HG03432 (cell line): ENCODE measurements around the gene APOBEC3A.
"Not testable (repeated sequence)": the region's sequence is repeated elsewhere in the genome, so short reads cannot be mapped to it uniquely, and the experiment has no call there.

Source experiments
- ATAC-seq: cut with Tn5 transposase; IDR thresholded peaks from one replicate; pipeline ENCODE4 v1.9.1; 2021; ENCODE audit warnings: mild to moderate bottlenecking, moderate library complexity; ENCODE audit not compliant: unreplicated experiment

Gene APOBEC3A

DNA sequence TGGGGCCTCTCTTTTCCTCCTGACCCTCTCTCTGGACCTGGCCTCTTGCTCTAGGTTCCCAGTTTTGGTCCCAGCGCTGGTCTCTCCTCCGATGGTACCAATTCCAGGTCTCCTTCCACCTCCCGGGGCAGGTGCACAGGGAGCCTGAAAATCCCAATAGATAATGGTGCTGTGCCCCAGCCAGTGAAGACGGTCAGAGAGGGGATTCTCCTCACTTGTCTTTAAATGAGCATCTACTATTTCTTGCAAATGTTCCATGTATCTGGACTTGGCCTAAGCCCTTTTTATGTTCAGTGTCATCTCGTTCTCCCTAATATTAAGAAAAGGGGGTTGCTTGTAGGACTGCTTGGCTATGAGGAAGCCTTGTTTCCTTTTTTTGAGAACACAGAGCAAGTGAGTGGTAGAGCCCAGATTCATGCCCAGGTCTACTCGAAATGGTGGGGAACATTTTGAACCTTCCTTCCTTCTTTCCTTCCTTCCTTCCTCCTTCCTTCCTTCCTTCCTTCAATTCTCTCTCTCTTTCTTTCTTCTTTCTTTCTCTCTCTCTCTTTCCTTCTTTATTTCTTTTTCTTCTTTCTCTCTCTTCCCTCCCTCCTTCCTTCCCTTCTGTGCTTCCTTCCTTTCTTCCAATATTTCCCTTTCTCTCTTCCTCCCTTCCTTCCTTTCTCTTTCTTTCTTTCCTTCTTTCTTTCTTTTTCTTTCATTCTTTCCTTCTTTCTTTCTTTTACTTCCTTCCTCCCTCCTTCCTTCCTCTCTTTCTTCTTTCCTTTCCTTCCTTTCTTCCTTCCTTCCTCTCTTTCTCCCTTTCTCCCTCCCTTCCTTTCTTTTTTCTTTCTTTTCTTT lies 620 bp downstream of the APOBEC3A start:
- ATAC-seq, result no peak

DNA sequence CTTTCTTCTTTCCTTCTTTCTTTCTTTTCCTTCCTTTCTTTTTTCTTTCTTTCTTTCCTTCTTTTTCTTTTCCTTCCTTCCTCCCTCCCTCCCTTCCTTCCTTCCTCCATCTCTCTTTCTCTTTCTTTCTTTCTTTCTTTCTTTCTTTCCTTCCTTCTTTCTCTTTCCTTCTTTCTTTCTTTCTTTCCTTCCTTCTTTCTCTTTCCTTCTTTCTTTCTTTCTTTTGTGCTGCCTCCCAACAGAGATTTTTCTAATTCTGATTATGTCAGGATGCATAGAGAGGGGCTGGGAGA lies 1.2 kb downstream of the APOBEC3A start:
- not testable (repeated sequence) for ATAC-seq

DNA sequence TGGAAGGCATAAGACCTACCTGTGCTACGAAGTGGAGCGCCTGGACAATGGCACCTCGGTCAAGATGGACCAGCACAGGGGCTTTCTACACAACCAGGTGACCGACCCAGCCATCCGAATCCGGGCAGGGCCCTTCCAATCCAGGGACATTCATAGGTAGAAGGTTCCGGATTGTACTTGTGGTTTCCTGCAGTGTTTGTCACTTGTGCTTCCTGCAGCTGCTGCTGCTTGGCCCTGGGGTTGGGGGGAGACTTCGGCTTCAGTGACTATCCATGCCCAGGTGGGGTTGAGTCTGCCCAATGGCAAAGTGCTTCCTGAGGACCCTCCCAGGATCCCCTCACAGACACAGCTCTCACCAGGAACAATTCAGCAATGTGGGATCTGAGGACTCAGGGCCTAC lies 2.2 kb downstream of the APOBEC3A start:
- ATAC-seq, result no peak

DNA sequence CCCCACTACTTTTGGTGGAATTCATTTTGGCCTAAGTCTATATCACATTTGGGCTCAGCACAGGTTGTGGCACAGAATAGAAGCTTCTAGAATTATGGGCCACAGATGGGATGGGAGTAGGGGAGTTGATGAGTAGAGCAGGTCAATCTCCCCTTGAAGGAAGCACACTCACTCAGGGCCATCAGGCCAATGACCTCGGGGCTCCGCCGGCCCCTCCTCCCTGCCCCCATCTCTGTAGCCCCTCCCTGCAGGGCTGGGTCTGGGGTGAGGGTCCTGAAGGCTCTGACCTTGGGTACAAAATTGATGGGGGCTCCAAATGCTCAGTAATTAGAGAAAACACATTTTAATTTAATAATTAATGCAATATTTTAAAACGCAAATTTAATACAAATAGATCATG lies 3.3 kb downstream of the APOBEC3A start:
- not testable (repeated sequence) for ATAC-seq

DNA sequence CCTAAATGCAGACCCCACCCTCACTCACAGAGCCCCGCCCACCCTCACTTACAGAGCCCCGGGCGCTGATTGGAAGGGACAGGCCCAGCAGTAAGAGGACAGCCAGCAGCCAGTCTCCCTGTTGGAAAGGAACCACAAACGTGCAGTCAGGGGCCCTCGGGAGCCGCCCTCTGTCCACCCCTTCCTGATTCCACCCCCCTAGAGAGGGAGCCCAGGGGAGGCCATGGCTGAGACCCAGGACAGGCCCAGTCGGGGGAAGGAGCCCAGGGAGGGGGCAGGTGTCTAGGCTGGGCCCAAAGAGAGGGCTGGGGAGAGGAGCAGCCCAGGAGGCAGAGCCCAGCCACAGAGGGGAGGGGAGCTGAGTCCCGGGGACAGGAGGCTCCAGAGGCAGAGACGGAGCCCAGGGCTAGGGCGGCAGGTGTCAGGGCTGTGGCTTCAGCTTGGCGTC lies 5.9 kb downstream of the APOBEC3A start:
- ATAC-seq, result not testable (repeated sequence)

DNA sequence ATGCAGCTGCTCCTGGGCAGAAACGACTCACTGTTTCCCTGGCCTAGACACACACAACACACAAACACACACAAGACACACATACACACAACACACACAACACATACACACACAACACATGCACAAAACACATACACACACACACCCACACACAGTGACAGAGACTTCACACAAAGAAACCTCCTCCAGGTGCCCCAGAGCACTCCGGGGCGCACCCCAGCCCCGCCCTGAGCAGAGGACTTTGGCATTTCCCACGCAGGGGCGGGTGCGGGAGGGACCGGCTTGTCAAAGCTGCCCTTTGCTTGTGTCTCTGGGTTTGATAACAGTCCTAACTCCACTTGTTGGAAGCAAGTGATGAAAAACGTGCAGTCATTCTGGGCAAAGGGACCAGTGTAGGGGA lies 6.5 kb downstream of the APOBEC3A start:
- no peak for ATAC-seq

DNA sequence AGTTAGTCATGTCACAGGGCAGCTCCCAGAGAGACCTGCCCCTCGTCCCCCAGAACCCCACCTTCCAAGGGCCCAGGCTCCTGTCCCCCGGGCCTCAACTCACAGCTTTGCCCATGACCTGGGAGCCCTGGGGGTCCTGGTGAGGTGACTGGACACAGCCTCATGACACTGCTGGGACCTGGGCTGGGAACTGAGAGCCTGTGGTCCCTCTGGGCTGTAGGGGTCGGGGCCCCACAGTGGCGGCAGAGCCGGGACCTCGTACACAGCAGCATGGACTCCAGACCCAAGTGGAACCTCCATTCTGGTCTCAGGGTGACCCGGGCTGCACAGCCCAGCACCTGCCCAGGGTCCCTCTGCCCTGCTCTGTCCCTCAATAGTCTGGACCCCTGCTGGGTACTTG lies 6.9 kb downstream of the APOBEC3A start:
- no peak for ATAC-seq

DNA sequence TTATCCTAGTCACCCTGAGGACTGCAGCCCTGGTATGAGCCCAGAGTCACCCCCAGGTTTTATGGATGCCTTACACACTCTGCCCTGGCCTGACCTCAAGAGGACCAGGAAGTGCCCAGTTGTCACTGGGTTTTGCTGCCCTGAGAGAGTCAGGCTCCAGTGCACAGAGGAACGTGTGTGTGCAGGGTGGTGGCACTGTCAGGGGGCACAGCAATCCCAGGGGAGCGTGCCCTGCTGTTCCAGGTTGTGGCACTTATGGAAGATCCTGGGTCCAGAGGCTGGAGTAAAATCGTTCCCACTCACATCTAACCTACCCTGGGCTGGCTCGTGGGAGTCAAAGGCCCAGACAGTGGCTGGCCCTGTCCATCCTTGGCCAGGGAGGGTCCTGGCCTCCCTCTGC lies 7.6 kb downstream of the APOBEC3A start:
- no peak for ATAC-seq

DNA sequence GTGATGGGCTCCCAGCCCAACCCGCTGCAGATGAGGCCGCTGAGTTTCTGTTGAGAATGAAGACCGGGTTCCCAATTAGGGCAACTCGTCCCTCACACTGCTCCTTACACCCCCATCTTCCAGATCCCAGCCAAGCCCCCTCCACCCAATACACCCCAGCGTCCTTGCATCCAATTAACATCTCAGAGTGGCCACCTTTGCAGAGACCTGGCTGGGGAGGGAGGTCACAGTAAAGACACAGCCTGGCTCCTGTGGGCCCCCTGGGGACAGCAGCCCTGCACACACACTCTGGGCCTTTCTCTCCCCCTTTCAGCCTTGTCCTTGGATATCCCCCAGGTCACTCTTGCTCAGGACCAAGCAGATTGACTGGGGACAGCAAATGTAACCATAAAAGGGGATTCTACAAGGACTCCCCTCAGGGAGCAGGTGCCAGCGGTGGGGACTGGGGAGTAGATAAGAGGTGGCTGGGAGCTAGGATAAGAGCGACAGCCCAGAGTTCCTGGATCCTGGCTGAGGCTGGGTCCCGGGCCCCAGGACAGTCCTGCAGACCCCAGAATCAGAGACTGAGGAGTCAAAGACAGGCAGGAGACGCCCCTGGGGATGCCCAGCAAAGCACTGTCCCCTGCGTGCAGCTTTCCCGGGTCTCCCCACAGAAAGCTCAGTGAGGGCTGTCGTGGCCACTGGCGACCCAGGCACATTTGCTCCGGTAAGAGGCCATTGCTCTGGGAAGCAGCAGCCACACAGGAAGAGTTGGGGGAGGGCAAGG lies 8.4 kb downstream of the APOBEC3A start:
- no peak for ATAC-seq

DNA sequence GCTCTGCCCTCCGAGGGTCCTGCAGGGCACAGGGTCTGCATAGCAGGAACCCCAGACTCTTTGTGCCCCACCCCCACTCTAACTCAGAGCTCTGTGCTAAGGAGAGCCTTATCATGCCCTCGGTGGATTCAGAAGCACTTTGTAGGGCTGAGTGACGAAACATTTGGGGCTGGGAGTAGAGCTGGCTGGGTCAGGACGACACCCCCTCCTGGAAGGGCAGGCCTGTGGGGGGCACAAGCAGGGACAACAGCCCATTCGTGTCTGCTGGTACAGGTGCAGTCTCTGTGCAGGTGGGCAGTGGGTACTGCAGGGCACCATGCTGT lies 8.9 kb downstream of the APOBEC3A start:
- ATAC-seq, result no peak

DNA sequence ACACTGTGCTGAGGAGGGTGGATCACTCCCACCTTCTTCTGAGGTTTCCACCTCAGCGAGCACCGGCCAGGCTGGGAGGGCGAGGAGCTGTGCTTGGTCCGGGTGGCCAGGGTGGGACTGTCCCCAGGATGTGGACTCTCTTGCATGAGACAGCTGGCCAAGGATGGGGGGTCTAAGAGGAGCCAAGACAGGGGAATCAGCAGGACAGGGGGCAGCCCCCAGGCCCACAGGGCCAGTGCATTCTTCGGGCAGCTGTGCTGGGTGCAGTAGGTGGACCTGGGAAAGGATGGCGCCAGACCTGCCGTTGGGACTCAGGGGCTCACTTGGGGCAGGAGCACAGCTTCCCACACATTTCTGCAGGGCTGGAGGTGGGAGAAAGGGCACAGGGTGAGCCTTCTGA lies 9.5 kb downstream of the APOBEC3A start:
- ATAC-seq, result no peak

DNA sequence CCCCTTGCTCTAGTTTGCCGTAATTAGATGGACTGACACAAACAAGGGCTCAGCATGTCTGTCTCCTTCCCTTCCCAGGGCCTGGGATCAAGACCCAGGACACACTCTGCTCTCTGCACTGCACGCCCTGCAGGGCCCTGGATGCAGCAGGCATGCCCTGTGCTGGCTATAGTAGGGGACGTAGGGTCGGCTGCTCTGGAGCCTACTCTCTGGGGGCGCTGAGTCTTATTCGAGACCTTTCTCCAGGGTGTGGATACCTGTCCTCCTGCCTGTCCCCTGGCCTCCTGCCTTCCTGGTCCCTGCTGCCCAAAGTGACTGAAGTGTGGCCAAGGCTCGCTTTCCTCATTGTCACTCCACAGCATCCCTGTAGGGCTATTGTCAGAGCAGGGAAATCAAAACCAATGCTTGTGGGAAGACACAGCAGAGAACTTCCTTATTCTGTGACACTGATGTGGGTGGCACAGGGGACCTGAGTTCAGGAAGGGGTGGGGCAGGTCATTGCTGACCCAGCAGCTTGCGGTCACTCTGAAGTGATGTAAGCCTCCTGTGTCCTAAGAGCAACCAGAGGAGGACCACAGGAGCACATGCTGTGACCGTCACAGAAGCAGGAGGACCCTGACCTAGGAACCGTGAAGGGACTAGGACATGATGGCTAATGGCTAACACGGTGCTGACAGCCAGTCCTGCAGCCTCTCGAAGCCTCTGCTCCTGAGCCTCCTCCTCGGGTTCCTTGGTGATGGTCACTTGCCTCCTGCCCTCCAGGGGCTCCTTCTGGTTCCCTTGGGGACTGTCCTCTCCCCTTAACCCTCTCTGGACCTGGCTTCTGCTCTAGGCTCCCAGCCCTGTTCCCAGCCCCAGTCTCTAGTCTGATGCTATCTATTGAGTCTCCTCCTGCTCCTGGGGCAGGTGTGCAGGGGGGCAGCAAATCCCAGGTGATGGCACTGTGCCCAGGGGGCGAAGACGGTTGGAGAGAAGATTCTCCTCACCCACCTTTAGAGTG lies 10.3 kb downstream of the APOBEC3A start:
- no peak for ATAC-seq

DNA sequence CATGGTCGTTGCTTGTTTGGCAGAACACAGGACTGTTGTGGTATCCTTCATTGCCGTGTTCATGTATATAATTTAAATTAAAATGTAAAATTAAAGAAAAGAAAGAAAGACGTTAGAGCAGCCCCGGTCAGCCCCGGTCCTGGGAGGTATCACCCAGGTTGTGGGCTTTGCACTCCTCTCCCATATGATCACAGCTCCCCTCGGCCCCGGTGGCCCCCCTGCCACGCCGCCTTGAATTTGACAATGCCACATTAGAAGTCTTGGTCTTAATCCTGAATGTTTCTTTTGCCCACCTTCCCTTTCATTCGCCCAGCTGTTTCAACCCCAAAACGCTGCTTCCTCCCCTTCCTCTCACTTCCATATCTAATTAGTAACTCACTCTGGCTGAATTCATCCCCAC lies 11.4 kb downstream of the APOBEC3A start:
- no peak for ATAC-seq

DNA sequence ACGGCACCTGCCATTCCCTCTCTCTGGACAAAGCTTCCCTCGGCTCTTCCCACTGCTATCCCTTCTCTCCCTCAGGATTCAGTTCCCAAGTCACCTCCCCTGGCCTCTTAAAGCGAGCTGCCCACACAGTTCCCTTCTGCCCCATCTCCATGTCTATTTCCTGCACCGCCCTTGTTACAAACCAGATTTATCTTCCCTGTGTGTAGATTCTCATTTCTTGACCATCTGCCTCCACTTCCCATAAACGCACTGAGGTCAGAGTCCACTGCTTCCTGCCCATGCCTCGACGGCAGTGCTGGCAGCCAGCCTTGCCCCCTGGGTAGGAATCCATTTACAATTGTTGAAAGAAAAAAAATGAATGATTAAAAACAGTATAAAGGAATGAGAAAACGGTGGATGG lies 13.1 kb downstream of the APOBEC3A start:
- no peak for ATAC-seq

DNA sequence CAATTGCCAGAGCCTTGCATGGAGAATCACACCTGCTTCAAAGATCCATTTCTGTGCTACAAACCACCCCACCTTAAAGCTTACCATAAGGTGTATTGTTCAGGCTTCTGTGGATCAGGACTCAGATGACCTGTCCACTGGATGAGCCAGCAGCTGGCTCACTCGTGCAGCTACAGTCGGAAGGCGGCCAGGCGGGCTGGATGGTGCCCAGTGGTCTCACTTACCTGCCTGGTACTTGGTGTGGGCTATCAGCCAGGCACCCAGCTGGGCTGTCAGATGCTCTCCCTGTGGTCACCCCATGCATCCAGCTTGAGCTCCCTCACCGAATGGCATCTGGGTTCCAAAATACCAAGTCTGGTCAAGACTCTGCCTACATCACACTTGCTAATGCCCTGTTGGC lies 13.8 kb downstream of the APOBEC3A start:
- no peak for ATAC-seq

DNA sequence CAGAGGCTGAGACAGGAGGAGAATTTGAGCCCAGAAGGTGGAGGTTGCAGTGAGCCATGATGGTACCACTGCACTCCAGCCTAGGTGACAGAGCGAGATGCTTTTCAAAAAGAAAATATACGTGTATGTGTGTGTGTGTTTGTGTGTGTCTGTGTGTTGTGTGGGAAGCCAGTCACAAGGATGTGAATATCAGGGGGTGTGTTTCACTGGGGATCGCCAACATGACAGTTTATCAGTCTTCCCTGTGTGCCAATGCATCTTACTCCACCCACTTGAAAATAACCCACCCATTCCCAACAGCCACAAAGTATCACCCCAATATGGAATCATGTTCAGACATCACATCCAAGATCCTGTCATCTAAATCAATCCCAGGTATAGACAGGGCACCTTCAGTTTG lies 14.4 kb downstream of the APOBEC3A start:
- no peak for ATAC-seq

DNA sequence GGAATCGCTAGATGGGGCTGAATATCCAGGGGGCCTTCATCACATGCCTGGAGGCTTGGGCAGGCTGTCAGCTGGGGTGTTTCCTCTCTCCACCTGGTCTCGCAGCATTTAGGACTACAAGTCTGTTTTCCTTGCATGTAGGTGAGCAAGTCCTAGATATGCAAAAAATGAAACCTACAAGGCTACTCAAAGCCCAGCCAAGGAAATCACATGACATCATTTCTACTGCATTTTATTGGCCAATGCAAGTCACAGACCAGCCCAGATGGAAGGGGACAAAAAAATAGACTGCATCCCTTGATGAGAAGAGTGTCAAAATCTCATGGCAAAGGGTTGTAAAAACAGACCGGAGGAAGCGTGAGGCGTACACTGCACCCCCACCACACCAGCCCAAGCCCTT lies 15.1 kb downstream of the APOBEC3A start:
- ATAC-seq, result no peak

DNA sequence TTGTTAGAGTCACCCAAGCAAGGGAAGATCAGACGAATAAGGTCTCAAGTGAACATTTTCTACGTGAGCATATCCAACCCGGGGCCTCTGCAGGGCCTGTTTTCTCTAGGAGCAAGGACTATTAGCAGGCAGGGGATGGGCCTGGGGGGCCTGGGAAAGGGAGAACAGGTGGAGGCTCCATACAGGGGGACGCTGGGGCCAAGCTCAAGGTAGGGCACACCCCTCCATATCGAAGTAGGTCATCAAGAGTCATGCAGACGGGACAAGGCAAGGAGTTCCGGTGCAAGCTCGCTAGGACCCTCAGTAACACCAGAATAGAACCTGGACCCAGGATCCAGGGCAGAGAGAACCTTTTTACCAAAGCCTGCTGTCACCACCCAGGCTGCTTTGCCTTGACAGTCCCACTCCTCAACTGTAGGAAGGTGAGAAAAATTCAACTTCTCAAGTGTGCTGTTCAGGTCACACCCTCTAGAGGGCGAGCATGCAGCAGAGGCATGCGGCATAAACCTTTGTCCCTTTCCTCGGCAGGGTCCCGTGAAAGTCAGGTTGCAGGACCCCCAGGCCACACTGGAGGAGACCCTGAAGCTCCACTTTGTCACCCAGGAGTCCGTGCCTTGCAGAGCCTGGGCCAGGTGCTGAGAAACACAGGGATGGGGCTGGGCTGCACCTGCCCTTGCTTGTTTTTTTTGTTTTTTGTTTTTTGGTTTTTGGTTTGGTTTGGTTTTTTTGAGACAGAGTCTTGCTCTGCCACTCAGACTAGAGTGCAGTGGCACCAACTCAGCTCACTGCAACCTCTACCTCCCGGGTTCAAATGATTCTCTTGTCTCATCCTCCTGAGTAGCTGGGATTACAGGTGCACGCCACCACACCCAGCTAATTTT lies 16.1 kb downstream of the APOBEC3A start:
- no peak for ATAC-seq

DNA sequence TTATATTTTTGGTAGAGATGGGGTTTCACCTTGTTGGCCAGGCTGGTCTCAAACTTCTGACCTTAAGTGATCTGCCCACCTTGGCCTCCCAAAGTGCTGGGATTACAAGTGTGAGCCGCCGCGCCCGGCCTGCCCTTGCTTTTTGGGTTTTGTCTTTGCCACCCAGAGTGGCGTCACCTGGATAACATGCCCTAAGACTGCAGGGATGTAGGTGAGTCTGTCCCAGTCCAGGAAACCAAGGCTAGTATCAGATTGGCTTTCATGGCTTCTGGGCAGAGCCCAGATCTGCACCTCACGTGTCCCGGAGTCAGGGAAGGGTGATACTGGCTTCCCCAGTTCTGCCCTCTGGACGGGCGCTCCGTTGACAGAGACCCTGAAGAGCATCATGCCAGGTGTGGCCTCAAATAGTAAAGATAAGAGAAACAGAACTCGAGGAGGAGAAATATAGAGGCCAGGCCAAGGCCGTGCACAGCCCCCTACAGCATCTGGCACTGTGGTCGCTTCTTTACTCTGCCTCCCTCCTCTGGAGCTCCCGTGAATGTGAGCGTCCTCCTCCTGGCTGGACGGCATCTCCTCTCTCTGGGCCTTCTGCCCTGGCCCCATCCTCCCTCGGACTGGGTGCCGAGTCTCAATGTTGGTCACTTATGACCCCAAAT lies 16.9 kb downstream of the APOBEC3A start:
- no peak for ATAC-seq

DNA sequence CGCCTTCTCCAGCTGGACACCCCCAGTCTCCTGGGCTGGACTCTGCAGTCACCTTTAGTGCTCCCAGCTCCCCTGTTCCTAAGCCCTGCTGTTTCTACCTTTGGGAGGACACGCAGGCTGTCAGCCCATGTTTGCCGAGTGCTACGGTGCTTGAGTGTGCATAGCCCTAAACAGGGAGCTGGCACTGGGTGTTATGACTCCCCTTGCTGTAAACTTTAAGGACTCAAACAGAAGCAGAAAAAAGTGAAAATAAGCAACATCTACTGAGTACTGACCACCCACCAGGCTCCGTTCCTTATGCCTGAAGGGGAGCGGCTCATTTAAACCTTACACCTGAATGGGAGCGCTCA lies 17.4 kb downstream of the APOBEC3A start:
- ATAC-seq, result no peak
